Neuronal stem cell (in vitro differentiated cells): ENCODE results near the gene DIP2C.

ENCODE experiments used
- DNase-seq: peaks from one replicate; pipeline ENCODE4 v3.0.0-alpha.2; 2013; ENCODE audit warnings: low spot score
- H2AFZ ChIP-seq: one replicate; pipeline ENCODE4 v1.6.1; 2013; ENCODE audit warnings: mild to moderate bottlenecking, low read length, inconsistent platforms
- H2AK5ac ChIP-seq: 2 replicates; pipeline ENCODE4 v1.6.1; 2013; ENCODE audit warnings: low read depth, mild to moderate bottlenecking, inconsistent platforms, low read length, moderate library complexity, mixed read lengths
- H2BK120ac ChIP-seq: 2 replicates; pipeline ENCODE4 v1.6.1; 2013; ENCODE audit warnings: low read depth, mild to moderate bottlenecking, inconsistent platforms, low read length, moderate library complexity, mixed read lengths
- H2BK12ac ChIP-seq: one replicate; pipeline ENCODE4 v1.6.1; 2013; ENCODE audit warnings: low read length, inconsistent platforms
- H2BK15ac ChIP-seq: 2 replicates; pipeline ENCODE4 v1.6.1; 2013; ENCODE audit warnings: mild to moderate bottlenecking, low read length, inconsistent platforms, mixed read lengths
- H2BK5ac ChIP-seq: one replicate; pipeline ENCODE4 v1.6.1; 2013; ENCODE audit warnings: inconsistent platforms, mild to moderate bottlenecking, low read length, moderate library complexity
- H3K14ac ChIP-seq: one replicate; pipeline ENCODE4 v1.6.1; 2013; ENCODE audit warnings: low read length, inconsistent platforms
- H3K18ac ChIP-seq: 2 replicates; pipeline ENCODE4 v1.6.1; 2013; ENCODE audit warnings: low read length, inconsistent platforms
- H3K23ac ChIP-seq: 2 replicates; pipeline ENCODE4 v1.6.1; 2013; ENCODE audit warnings: low read depth, mild to moderate bottlenecking, mixed read lengths, low read length, inconsistent platforms; ENCODE audit not compliant: poor library complexity
- H3K27ac ChIP-seq: replicated peaks from 3 replicates; pipeline ENCODE4 v1.5.1; 2013; ENCODE audit warnings: low read length, inconsistent platforms
- H3K27me3 ChIP-seq, 3 experiments: 2 replicates each; pipeline ENCODE4 v1.6.1; 2013; ENCODE audit warnings: low read length in 3 of 3, mild to moderate bottlenecking in 2 of 3, inconsistent platforms in 1 of 3, low read depth in 1 of 3, mixed read lengths in 1 of 3, moderate library complexity in 1 of 3; ENCODE audit not compliant: control insufficient read depth in 3 of 3, insufficient read depth in 3 of 3
- H3K36me3 ChIP-seq, 2 donors: replicated peaks in 1 of 2; 2 replicates each; pipeline ENCODE4 v1.6.1; 2013; ENCODE audit warnings: low read length in 2 of 2; ENCODE audit not compliant: control insufficient read depth in 2 of 2, insufficient read depth in 2 of 2
- H3K4ac ChIP-seq: 2 replicates; pipeline ENCODE4 v1.6.1; 2013; ENCODE audit warnings: inconsistent platforms, mild to moderate bottlenecking, low read length, moderate library complexity
- H3K4me1 ChIP-seq, 2 donors: 1 replicate in 1 of 2; 2 replicates in 1 of 2; pipeline ENCODE4 v1.6.1; 2013; ENCODE audit warnings: low read length in 2 of 2, low read depth in 1 of 2; ENCODE audit not compliant: control insufficient read depth in 2 of 2, insufficient read depth in 1 of 2
- H3K4me2 ChIP-seq: one replicate; pipeline ENCODE4 v1.6.1; 2013; ENCODE audit warnings: mild to moderate bottlenecking, low read length, inconsistent platforms; ENCODE audit not compliant: insufficient read depth, poor library complexity, severe bottlenecking
- H3K4me3 ChIP-seq, 2 donors: 2 replicates each; pipeline ENCODE4 v1.5.1; 2013; ENCODE audit warnings: low read length in 2 of 2, mild to moderate bottlenecking in 2 of 2, inconsistent platforms in 1 of 2, moderate library complexity in 1 of 2
- H3K79me1 ChIP-seq: one replicate; pipeline ENCODE4 v1.6.1; 2013; ENCODE audit warnings: low read depth, mild to moderate bottlenecking, inconsistent platforms, low read length, moderate library complexity
- H3K9ac ChIP-seq: one replicate; pipeline ENCODE4 v1.6.1; 2013; ENCODE audit warnings: mild to moderate bottlenecking, low read depth, low read length, inconsistent platforms; ENCODE audit not compliant: poor library complexity
- H3K9me3 ChIP-seq, 2 donors: replicated peaks in 1 of 2; 2 replicates each; pipeline versions ENCODE3 to v1.6.1; 2013; ENCODE audit warnings: low read length in 2 of 2, mild to moderate bottlenecking in 2 of 2, inconsistent platforms in 1 of 2, low read depth in 1 of 2, mixed read lengths in 1 of 2, moderate library complexity in 1 of 2; ENCODE audit not compliant: control insufficient read depth in 2 of 2, insufficient read depth in 1 of 2
- H4K8ac ChIP-seq: one replicate; pipeline ENCODE4 v1.6.1; 2013; ENCODE audit warnings: low read depth, mild to moderate bottlenecking, inconsistent platforms, low read length, moderate library complexity
- H4K91ac ChIP-seq: one replicate; pipeline ENCODE4 v1.6.1; 2013; ENCODE audit warnings: low read length, low read depth, mild to moderate bottlenecking, inconsistent platforms; ENCODE audit not compliant: poor library complexity
- WGBS, 2 donors: extraction: QIAGEN DNeasy Blood & Tissue Kit; methylation state at CpG; one replicate each; pipeline ENCODE4 v1.1.7; 2013; ENCODE audit warnings: missing lambda C conversion rate in 2 of 2, mixed read lengths in 1 of 2; ENCODE audit not compliant: insufficient read length in 2 of 2, insufficient replicate concordance in 1 of 2; ENCODE audit errors: extremely low coverage in 2 of 2; 5-methylcytosine and 5-hydroxymethylcytosine counted together

DIP2C gene

DNA sequence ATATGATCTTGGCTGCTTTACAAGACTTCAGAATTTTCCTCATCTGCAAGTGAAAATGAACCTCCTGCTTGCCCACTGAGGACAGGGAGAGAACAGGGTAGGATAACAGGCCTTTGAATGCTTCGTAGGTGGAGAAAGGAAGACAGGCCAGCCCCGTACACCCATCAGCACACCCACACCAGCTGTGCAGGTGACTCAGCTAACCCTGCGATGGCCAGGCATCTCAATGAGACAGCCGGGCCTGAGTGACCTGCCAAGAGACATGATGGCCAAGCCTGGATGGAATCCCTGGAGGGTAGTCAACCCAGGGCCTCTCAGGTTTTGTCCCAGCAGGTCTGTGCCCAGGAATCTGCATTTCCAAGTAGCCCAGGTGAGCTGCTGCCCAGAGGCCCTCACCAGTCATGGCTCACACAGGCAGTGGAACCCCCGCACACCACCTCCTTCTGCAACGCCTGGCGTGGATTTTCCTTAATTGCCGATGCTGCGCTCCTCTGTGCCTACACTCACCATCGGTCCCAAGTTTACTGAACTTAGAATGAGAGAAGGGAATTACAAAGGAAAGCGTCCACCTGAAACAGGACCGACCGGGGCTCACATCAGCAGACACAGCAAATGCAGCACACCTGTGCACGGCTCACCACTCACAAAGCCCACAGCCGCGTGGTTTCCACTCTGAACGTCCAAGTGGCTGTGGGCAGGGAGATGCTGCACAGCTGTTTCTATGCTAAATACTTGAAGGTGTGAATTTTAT lies 163.7 kb downstream of the DIP2C start:
- H2BK5ac ChIP-seq, result no peak overlapping the region
- no peak overlapping the region for H3K23ac ChIP-seq
- H3K9me3 ChIP-seq, result no peaks in the 10 kb centered on the region
- H3K4me1 ChIP-seq, result peaks cover 8 to 10% of the 10 kb centered on the region in 2 donors
- no peak overlapping the region for H3K9ac ChIP-seq
- WGBS, 2 donors, result no CpG with 5 or more reads among the region's 17 CpGs
- H3K18ac ChIP-seq, result no peak overlapping the region
- H2BK15ac ChIP-seq, result no peak overlapping the region
- H4K8ac ChIP-seq, result no peak overlapping the region
- no peak overlapping the region for H3K14ac ChIP-seq
- no peak overlapping the region for H2AK5ac ChIP-seq
- H3K4me2 ChIP-seq, result no peak overlapping the region
- no peak overlapping the region for H2AFZ ChIP-seq
- DNase-seq, result no peak
- H2BK12ac ChIP-seq, result no peak overlapping the region
- H3K27me3 ChIP-seq, result no peaks in the 10 kb centered on the region
- H3K4me3 ChIP-seq, result no peak overlapping the region
- H3K27ac ChIP-seq, result no peak overlapping the region
- H2BK120ac ChIP-seq, result no peak overlapping the region
- H3K79me1 ChIP-seq, result peaks cover 11% of the 10 kb centered on the region
- no peaks in the 10 kb centered on the region for H3K36me3 ChIP-seq
- no peak overlapping the region for H4K91ac ChIP-seq
- no peak overlapping the region for H3K4ac ChIP-seq

DNA sequence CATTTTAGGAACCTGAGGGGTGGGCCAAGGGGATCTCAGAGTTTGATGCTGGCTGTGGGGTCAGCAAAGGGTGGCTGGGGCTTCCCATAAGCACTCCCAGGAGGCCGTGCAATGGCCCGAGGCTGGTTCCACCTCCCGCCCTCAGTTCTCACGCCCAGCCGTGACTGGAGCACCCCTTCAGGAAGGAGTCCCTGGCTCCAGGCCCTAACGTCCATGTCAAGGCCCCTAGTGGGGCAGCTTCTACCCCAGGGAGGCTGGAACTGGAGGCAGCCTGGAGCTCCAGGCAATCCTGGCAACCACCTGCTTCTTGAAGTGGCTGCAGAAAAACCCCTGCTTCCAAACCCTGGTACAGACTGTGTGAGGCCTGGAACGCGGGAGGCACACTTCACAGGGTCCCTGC lies 165.5 kb downstream of the DIP2C start:
- Histone ChIP-seq H3K36me3 (peaks cover 0 to 9% of the 10 kb centered on the region in 2 donors), H2BK5ac (no peak overlapping the region), H3K27ac (no peak overlapping the region), H4K91ac (no peak overlapping the region), H2AFZ (no peak overlapping the region), H3K9me3 (no peaks in the 10 kb centered on the region), H3K4ac (no peak overlapping the region), H3K23ac (no peak overlapping the region), H3K9ac (no peak overlapping the region), H3K4me3 (no peak overlapping the region), H3K4me2 (no peak overlapping the region), H3K27me3 (no peaks in the 10 kb centered on the region), H3K4me1 (peaks cover 10 to 12% of the 10 kb centered on the region in 2 donors), H4K8ac (no peak overlapping the region), H2AK5ac (no peak overlapping the region), H3K14ac (no peak overlapping the region), H2BK15ac (no peak overlapping the region), H2BK120ac (no peak overlapping the region), H3K79me1 (peaks cover 11% of the 10 kb centered on the region), H2BK12ac (no peak overlapping the region), H3K18ac (peak overlapping the region; percentile 46)
- WGBS, 2 donors, result no CpG with 5 or more reads among the region's 8 CpGs
- DNase-seq, result no peak

DNA sequence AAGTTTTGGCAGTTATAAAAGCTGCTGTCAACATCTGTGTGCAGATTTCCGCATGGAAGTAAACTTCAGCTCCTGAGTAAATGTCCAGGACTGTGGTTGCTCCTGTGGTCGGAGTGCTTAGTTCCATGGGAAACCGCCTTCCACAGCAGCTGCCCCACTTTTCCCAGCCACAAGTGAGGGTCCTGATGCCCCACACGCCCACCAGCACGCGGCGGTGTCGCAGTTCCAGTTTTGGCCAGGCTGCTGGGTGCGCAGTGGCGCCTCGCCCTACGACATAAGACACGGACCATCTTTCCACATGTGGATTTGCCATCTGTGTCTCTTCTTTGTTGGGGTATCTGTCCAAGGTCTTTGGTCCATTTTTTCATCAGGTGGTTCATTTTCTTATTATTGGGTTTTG lies 167.1 kb downstream of the DIP2C start:
- no peaks in the 10 kb centered on the region for H3K9me3 ChIP-seq
- no peak overlapping the region for H4K91ac ChIP-seq
- H3K4me2 ChIP-seq, result no peak overlapping the region
- no peak overlapping the region for H3K14ac ChIP-seq
- no peak overlapping the region for H2AFZ ChIP-seq
- no peak overlapping the region for H3K27ac ChIP-seq
- no peak overlapping the region for H3K4me3 ChIP-seq
- no CpG with 5 or more reads among the region's 13 CpGs for WGBS, 2 donors
- H3K9ac ChIP-seq, result no peak overlapping the region
- peaks cover 10% of the 10 kb centered on the region for H3K79me1 ChIP-seq
- H2BK15ac ChIP-seq, result no peak overlapping the region
- no peak overlapping the region for H2AK5ac ChIP-seq
- no peak overlapping the region for H4K8ac ChIP-seq
- DNase-seq, result no peak
- peaks cover 0 to 9% of the 10 kb centered on the region in 2 donors for H3K36me3 ChIP-seq
- no peak overlapping the region for H2BK120ac ChIP-seq
- H3K27me3 ChIP-seq, result no peaks in the 10 kb centered on the region
- no peak overlapping the region for H3K18ac ChIP-seq
- H3K4ac ChIP-seq, result no peak overlapping the region
- no peak overlapping the region for H3K23ac ChIP-seq
- H2BK5ac ChIP-seq, result no peak overlapping the region
- H2BK12ac ChIP-seq, result no peak overlapping the region
- peaks cover 20% of the 10 kb centered on the region in 2 donors for H3K4me1 ChIP-seq

DNA sequence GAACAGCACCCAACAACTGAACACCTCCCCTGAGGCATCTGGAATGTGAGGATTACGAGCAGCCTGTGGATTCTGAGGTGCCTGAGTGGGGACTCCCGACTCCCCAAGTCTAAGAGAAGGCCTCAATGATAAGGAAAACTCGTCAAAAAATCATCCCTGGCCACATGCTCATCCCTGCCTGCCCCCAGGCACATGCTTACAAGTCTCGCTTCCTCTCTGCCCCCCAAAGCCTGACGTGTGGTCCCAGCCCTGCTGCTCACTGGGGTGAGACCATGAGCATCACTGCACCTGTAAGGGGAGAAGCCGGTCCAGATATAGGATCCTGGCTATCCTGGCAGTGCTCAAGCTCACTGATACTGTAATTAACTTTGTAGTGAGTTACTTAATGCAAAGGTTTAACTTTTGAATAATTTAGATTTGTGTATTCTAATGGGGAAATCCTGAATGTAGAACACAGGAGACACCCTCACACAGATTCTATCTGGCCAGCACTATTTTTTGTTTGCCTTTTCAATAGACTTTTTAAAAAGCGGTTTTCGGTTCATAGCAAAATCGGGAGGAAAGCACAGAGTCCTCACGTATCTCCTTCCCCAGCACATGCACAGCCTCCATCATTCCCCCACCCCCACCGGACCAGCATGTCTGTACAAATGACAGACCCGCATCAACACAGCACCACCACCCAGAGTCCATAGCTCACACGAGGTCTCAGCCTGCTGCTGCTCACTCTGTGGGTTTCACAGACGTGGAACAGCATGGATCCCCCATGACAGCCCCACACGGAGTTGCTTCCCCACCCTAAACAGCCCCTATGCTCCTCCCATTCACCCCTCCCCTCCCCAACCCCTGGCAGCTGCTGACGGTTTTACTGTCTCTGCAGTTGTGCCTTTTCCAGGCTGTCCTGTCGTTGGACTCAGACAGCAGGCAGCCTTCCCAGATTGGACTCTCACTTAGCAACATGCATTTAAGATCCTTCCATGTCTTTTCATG lies 167.9 kb downstream of the DIP2C start:
- peaks cover 0 to 9% of the 10 kb centered on the region in 2 donors for H3K36me3 ChIP-seq
- no peak overlapping the region for H3K23ac ChIP-seq
- no peak overlapping the region for H2BK5ac ChIP-seq
- no peak overlapping the region for H4K91ac ChIP-seq
- no peak overlapping the region for H3K4me3 ChIP-seq
- peak overlapping the region; percentile 9 for H3K9ac ChIP-seq
- no peak overlapping the region for H3K27ac ChIP-seq
- no peak overlapping the region for H3K14ac ChIP-seq
- no peak overlapping the region for H2BK120ac ChIP-seq
- H2AK5ac ChIP-seq, result no peak overlapping the region
- H4K8ac ChIP-seq, result no peak overlapping the region
- no CpG with 5 or more reads among the region's 17 CpGs for WGBS, 2 donors
- no peak overlapping the region for H3K4ac ChIP-seq
- peaks cover 24 to 27% of the 10 kb centered on the region in 2 donors for H3K4me1 ChIP-seq
- no peaks in the 10 kb centered on the region for H3K27me3 ChIP-seq
- no peak overlapping the region for H2BK15ac ChIP-seq
- H2BK12ac ChIP-seq, result peak overlapping the region; percentile 30
- H3K4me2 ChIP-seq, result no peak overlapping the region
- no peak for DNase-seq
- H3K9me3 ChIP-seq, result no peaks in the 10 kb centered on the region
- peak overlapping the region; percentile 70 for H3K18ac ChIP-seq
- H3K79me1 ChIP-seq, result peaks cover 4% of the 10 kb centered on the region
- H2AFZ ChIP-seq, result no peak overlapping the region
